HFF-Myc (cell line): ENCODE measurements around the gene BCCIP.

Source experiments
- DNase-seq: peaks from one replicate; pipeline ENCODE4 v3.0.0-alpha.2; 2011; ENCODE audit warnings: low read depth; ENCODE audit errors: extremely low read depth
- H3K4me3 ChIP-seq: replicated peaks from 2 replicates; pipeline ENCODE4 v1.5.1; 2011; ENCODE audit warnings: low read depth, mild to moderate bottlenecking, control low read depth, low read length
- TF ChIP-seq, protein P1 (sequence below): IDR thresholded peaks from 2 replicates; pipeline ENCODE4 v1.5.1; 2012; ENCODE audit warnings: mild to moderate bottlenecking, low read depth, low read length, control low read depth; ENCODE audit errors: missing control alignments

The BCCIP gene

DNA sequence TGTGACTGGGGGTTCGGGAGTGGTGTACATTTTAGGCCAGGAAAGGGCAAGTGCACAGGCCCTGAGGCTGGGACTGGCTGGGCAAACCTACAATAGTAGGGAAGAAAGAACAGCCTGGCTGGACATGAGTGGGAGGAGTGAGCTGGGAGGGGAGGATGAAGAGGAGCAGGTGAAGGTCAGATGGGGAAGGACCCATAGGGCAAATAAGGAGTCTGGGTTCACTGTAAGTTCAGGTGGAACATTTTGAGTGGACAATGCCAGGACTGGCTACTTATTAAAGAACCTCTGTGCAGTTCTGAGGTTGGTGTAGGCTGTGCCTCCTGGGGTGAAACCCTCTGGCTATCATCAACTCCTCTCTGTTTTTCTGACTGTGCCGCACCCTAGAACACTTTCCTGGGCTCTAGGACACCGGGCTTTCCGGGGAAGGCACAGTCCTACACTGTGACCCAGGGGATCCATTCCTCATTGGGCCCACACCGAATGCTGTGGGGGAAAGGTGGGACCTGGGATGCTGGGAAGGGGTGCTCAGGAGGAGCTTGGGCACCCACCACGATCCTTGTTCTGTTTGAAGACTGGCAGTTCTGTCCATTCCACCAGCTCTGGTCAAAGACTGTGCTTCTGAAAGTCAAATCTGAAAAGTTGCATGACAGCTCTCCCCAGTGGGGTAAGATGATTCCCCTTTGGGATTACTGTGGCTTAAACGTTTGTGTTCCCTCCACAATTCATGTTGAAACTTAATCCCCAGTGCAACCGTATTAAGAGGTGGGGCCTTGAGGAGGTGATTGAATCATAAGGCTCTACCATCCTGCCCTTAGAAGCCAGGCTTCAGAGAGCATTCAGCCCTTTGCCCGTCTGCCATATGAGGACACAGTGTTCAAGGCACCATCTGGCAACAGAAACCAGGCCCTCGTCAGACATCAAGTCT, 43.7 kb upstream of the BCCIP start:
- DNase-seq = no peak
- TF ChIP-seq, protein P1, sequence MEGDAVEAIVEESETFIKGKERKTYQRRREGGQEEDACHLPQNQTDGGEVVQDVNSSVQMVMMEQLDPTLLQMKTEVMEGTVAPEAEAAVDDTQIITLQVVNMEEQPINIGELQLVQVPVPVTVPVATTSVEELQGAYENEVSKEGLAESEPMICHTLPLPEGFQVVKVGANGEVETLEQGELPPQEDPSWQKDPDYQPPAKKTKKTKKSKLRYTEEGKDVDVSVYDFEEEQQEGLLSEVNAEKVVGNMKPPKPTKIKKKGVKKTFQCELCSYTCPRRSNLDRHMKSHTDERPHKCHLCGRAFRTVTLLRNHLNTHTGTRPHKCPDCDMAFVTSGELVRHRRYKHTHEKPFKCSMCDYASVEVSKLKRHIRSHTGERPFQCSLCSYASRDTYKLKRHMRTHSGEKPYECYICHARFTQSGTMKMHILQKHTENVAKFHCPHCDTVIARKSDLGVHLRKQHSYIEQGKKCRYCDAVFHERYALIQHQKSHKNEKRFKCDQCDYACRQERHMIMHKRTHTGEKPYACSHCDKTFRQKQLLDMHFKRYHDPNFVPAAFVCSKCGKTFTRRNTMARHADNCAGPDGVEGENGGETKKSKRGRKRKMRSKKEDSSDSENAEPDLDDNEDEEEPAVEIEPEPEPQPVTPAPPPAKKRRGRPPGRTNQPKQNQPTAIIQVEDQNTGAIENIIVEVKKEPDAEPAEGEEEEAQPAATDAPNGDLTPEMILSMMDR = no peak
- no peak overlapping the region for H3K4me3 ChIP-seq

DNA sequence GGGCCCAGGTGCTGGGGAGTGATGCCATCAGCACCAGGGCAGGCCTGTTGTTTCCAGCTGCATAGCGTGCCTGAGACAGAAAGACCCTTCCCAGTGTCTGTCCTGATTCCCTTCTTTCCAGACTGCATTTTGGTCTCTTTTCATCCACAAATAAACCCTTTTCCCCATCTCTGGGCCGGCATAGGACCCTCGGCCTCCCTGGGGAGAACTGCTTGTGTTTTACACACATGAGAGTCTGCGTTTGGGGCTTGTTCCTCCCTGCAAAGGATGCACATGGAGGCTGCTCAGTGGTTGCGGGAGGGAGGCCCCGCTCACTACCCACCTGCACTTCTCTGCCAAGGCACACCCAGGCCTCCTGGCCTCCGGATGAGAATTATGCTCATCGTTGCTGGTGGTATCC, 42.0 kb upstream of the BCCIP start:
- DNase-seq = no peak
- no peak overlapping the region for H3K4me3 ChIP-seq
- TF ChIP-seq, protein P1 = no peak

DNA sequence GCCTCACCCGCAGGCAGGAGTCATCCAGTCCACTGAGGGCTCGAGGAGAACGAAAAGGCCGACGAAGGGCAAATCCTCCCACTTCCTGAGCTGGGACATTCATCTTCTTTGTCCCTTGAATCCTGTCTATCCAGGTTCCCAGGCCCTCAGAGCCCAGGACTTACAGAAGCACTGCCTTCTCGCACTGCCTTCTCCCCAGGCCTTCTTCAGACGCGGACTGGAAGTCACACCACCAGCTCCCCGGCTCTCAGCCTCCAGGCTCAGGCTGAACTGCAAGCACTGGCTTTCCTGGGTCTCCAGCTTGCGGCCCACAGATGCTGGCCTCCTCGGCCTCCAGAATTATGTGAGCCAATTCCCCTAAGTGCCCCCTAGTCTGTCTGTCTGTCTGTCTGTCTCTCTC, 41.3 kb upstream of the BCCIP start:
- TF ChIP-seq, protein P1 = no peak
- H3K4me3 ChIP-seq = no peak overlapping the region
- DNase-seq = no peak

DNA sequence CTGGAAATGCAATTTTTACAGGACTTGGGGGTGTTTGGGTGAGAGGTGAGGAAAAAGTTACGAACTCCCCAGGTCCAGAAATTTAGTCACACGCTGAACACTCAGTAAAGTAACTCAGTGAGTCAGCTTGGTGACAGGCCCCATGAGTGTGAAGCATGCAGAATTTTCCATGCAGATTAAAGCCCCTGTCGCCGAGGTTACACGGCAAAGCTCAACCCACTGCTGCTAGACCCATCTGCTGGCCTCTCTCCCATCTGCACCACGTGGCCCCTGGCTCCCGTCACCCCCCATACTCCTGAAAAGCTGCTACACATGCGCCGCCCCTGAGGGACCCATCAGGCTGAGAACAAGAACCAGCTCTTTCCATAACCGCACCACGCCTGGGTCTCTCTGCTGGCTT, 40.7 kb upstream of the BCCIP start:
- no peak for DNase-seq
- TF ChIP-seq, protein P1 = no peak
- no peak overlapping the region for H3K4me3 ChIP-seq

DNA sequence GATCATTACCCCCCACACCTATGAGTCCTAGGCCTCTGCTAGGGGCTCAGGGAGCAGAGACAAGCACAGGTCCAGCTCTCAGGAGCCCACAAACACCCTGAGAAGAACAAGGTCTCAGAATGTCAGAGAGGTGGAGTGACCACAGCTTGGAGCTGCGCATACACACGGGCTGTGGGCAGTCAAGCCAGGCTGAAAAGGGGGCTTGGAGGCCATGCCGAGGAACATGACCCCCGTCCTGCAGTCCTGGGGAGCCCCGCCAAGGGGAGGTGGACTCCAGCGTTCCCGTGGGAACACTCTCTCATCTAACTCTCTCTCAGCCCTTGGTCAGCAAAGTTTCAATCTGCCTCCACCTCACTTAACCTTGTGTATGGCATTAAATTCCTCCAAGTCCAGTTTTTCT, 39.9 kb upstream of the BCCIP start:
- TF ChIP-seq, protein P1 = no peak
- no peak for DNase-seq
- no peak overlapping the region for H3K4me3 ChIP-seq

DNA sequence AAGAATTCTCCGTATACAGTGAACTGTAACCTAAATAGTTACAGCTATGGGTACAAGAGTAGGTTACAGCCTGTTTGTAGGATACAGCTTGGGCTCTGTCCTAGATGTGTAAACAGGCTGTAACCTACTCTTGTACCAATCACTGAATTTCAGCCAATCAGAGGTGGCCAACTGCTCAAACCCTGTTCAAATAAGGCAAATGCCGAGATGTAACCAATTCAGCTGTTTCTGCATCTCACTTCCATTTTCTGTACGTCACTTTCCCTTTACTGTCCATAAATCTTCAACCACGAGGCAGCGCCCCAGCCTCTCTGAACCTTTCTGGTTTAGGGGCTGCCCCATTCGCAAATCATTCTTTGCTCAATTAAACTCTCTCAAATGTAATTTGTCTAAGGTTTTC, 39.4 kb upstream of the BCCIP start:
- TF ChIP-seq, protein P1 = no peak
- DNase-seq = no peak
- H3K4me3 ChIP-seq = no peak overlapping the region
